ENCODE data around the gene BCL11A. TPM values are rescaled to one million over a fixed set of nuclear protein-coding genes. Genes with fewer than 3 reads are reported as not detected.

BCL11A gene
- total RNA-seq, 1 donor from 2014 or later, result 331 TPM

DNA sequence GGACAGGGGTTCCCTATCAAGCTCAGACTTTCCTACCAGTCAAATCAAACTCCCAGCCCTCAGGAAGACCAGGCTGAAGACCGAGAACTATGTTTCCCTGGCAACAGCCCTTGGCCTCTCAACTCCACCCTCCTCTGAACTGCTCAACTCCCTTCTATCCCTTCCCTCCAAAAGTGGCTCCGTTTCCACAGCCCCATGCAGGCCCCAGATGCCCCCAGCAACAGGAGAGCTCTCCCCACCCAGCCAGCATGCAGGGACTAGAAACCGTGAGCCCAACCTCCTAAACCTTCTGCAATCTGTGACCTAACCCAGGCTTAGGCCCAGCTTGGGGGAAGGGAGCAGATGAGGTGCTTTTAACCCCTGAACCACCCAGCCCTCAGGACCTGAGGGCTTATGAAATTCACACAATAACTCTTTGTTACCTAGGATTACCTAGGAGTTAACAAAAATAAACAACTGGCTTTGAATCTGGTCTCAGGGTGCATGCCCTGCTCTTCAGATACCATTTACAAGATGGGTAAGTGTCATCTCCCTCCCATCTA is 87.2 kb downstream of the BCL11A start:
- H3K36me3 Mint-ChIP-seq (ENCODE audit: low read depth), result peaks cover 76% of the 10 kb centered on the region
- ChIA-PET POLR2A (interaction anchor here (0.6 to 0.9 kb wide), 2 partner anchors 84 to 93 kb away, joined by 4 to 5 read pairs; no protein-coding TSS in a partner anchor), CTCF (interaction anchor here (1.1 kb wide), 1 partner anchor 10 kb away, joined by 4 read pairs; no protein-coding TSS in a partner anchor)
- H3K4me1 Mint-ChIP-seq, result peaks cover 74% of the 10 kb centered on the region
- no peak for DNase-seq
- ATAC-seq (ENCODE audit: low read depth), result no peak
- TF ChIP-seq, protein P1, sequence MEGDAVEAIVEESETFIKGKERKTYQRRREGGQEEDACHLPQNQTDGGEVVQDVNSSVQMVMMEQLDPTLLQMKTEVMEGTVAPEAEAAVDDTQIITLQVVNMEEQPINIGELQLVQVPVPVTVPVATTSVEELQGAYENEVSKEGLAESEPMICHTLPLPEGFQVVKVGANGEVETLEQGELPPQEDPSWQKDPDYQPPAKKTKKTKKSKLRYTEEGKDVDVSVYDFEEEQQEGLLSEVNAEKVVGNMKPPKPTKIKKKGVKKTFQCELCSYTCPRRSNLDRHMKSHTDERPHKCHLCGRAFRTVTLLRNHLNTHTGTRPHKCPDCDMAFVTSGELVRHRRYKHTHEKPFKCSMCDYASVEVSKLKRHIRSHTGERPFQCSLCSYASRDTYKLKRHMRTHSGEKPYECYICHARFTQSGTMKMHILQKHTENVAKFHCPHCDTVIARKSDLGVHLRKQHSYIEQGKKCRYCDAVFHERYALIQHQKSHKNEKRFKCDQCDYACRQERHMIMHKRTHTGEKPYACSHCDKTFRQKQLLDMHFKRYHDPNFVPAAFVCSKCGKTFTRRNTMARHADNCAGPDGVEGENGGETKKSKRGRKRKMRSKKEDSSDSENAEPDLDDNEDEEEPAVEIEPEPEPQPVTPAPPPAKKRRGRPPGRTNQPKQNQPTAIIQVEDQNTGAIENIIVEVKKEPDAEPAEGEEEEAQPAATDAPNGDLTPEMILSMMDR (IDR thresholded peaks at IDR 0.05), result no peak
- no peaks in the 10 kb centered on the region for H3K9me3 Mint-ChIP-seq
- peak overlapping the region; percentile 80 for H3K27ac Mint-ChIP-seq
- H3K4me3 Mint-ChIP-seq, result no peak overlapping the region
- no peaks in the 10 kb centered on the region for H3K27me3 Mint-ChIP-seq
- intact Hi-C loops (cut with micrococcal nuclease), result no loop called here

DNA sequence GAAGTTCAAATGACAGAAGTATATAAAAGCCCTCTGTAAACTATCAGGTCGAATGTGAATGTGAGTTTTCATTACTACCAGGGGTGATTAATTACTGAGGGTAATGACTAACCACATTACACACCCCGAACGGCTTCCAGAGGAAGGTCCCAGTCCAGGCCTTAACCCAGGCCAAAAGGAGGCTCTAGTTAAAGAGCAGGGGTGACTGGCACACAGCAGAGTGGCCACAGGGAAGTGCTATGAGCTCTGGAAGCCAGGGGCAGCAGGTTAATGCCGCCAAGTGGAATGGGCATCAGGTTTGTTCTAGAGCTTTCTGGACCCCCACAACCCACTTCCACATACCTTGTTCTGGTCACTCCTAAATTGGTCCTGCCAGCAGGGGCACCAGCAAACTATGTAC is 87.7 kb downstream of the BCL11A start:
- H3K36me3 Mint-ChIP-seq (ENCODE audit: low read depth), result peaks cover 72% of the 10 kb centered on the region
- peak; percentile 50 for ATAC-seq (ENCODE audit: low read depth)
- no peak overlapping the region for H3K4me3 Mint-ChIP-seq
- H3K27ac Mint-ChIP-seq, result peak overlapping the region; percentile 80
- H3K9me3 Mint-ChIP-seq, result no peaks in the 10 kb centered on the region
- no peak for DNase-seq
- peaks cover 69% of the 10 kb centered on the region for H3K4me1 Mint-ChIP-seq
- CTCF ChIA-PET, result interaction anchor here (0.9 to 1.1 kb wide), 2 partner anchors 9 to 85 kb away, joined by 4 read pairs; no protein-coding TSS in a partner anchor
- intact Hi-C loops (cut with micrococcal nuclease), result loop anchor here (1.0 to 2.0 kb wide), 2 partner anchors 8 to 15 kb away; no protein-coding TSS in a partner anchor
- TF ChIP-seq, protein P1 (IDR thresholded peaks at IDR 0.05), result no peak
- POLR2A ChIA-PET, result interaction anchor here (0.6 kb wide), 1 partner anchor 92 kb away, joined by 4 read pairs; no protein-coding TSS in a partner anchor
- H3K27me3 Mint-ChIP-seq, result no peaks in the 10 kb centered on the region

DNA sequence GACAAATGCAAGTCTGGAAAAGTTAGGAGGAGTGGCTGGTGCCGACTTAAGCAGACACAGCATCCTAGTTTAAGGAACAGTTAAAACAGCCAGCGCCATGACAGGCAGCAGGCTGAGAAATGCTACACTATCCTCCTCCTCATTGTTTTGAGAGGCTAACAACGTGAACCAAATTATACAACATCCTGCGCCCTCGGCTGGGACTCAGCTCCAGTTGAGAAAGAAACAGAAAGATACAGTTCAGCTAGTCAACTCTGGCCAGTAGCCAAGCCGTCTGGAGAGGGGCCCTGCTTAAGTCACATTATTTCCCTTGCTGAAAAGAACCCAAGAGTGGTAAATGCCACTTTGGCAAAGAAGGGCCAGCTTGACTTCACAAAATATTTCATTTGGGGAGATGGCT is 90.2 kb downstream of the BCL11A start:
- Mint-ChIP-seq H3K27ac (peak overlapping the region; percentile 83), H3K36me3 (ENCODE audit: low read depth) (peaks cover 69% of the 10 kb centered on the region), H3K4me1 (peaks cover 54% of the 10 kb centered on the region), H3K27me3 (no peaks in the 10 kb centered on the region), H3K4me3 (no peak overlapping the region), H3K9me3 (no peaks in the 10 kb centered on the region)
- CTCF ChIA-PET, result no interaction called here
- POLR2A ChIA-PET, result interaction anchor here (1.0 to 1.4 kb wide), 2 partner anchors 13 to 17 kb away, joined by 3 to 4 read pairs; no protein-coding TSS in a partner anchor
- ATAC-seq (ENCODE audit: low read depth), result no peak
- intact Hi-C loops (cut with micrococcal nuclease), result no loop called here
- DNase-seq, result no peak
- TF ChIP-seq, protein P1 (IDR thresholded peaks at IDR 0.05), result no peak

DNA sequence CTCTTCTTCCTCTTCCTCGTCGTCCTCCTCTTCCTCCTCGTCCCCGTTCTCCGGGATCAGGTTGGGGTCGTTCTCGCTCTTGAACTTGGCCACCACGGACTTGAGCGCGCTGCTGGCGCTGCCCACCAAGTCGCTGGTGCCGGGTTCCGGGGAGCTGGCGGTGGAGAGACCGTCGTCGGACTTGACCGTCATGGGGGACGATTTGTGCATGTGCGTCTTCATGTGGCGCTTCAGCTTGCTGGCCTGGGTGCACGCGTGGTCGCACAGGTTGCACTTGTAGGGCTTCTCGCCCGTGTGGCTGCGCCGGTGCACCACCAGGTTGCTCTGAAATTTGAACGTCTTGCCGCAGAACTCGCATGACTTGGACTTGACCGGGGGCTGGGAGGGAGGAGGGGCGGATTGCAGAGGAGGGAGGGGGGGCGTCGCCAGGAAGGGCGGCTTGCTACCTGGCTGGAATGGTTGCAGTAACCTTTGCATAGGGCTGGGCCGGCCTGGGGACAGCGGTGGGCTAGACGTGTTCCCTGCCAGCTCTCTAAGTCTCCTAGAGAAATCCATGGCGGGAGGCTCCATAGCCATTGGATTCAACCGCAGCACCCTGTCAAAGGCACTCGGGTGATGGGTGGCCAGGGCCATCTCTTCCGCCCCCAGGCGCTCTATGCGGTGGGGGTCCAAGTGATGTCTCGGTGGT is 91.9 kb downstream of the BCL11A start:
- Mint-ChIP-seq H3K36me3 (ENCODE audit: low read depth) (peaks cover 71% of the 10 kb centered on the region), H3K4me3 (no peak overlapping the region), H3K27ac (peak overlapping the region; percentile 83), H3K9me3 (no peaks in the 10 kb centered on the region), H3K4me1 (peaks cover 54% of the 10 kb centered on the region), H3K27me3 (no peaks in the 10 kb centered on the region)
- intact Hi-C loops (cut with micrococcal nuclease), result no loop called here
- ChIA-PET CTCF (no interaction called here), POLR2A (interaction anchor here (1.1 kb wide), 1 partner anchor 22 kb away, joined by 3 read pairs; no protein-coding TSS in a partner anchor)
- no peak for ATAC-seq (ENCODE audit: low read depth)
- no peak for DNase-seq
- TF ChIP-seq, protein P1 (IDR thresholded peaks at IDR 0.05), result no peak

Measured in activated B cell treated with CpG ODN at 0.5 μM for 24 hours (primary cell).